Midbrain (tissue), 1 donor: ENCODE data around the gene USP12.
"Not testable (repeated sequence)": the region's sequence is repeated elsewhere in the genome, so short reads cannot be mapped to it uniquely, and the experiment has no call there.

Source experiments
- DNase-seq: peaks from one replicate; lab custom pipeline; 2025; lab: John Stamatoyannopoulos, UW

Gene USP12, protein sequence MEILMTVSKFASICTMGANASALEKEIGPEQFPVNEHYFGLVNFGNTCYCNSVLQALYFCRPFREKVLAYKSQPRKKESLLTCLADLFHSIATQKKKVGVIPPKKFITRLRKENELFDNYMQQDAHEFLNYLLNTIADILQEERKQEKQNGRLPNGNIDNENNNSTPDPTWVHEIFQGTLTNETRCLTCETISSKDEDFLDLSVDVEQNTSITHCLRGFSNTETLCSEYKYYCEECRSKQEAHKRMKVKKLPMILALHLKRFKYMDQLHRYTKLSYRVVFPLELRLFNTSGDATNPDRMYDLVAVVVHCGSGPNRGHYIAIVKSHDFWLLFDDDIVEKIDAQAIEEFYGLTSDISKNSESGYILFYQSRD

GRCh38 chr13:27171244-27171826, at the start of gene USP12:
Gene USP12, minus strand, starts transcription at chr13:27171811. Its CDS starts 172 bp downstream, at chr13:27171639.
- DNase-seq, result no peak

GRCh38 chr13:27219611-27220010, 48.0 kb upstream of the USP12 start:
- DNase-seq, result no peak

- DNase-seq, result not testable (repeated sequence)
Observed at GRCh38 chr13:27218861-27219260, 47.2 kb upstream of the USP12 start.

DNA sequence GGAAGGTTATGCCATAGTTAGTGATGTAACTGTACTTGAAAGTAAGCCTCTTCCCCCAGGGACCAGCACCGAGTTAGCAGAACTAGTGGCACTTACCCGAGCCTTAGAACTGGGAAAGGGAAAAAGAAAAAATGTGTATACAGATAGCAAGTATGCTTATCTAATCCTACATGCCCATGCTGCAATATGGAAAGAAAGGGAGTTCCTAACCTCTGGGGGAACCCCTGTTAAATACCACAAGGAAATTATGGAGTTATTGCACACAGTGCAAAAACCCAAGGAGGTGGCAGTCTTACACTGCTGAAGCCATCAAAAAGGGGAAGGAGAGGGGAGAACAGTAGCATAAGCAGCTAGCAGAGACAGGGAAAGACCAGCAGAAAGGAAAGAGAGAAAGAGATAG, 46.2 kb upstream of the USP12 start:
- DNase-seq, result not testable (repeated sequence)

- not testable (repeated sequence) for DNase-seq
Observed at GRCh38 chr13:27213386-27213785, 41.8 kb upstream of the USP12 start.

DNA sequence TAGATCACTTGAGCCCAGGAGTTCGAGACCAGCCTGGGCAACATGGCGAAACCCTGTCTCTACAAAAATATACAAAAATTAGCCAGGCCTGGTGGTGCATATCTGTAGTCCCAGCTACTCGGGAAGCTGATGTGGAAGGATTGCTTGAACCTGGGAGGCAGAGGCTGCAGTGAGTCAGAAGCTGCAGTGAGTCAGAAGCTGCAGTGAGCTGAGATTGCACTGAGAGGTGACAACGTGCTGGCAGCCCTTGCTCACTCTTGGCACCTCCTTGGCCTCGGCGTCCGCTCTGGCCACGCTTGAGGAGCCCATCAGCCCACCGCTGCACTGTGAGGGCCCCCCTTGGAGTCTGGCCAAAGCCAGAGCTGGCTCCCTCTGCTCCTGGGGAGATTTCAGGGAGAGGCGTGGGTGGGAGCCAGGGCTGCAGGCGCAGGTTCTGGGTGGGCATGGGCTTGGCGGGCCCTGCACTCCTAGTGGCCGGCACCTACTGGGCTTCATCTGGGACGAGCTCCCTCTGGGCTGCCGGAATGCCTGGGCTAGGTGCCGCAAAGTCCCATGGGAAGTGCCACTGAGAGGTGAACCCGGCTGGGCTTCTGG, 40.3 kb upstream of the USP12 start:
- no peak for DNase-seq

- DNase-seq, result no peak
Observed at GRCh38 chr13:27211271-27211670, 39.7 kb upstream of the USP12 start.

DNA sequence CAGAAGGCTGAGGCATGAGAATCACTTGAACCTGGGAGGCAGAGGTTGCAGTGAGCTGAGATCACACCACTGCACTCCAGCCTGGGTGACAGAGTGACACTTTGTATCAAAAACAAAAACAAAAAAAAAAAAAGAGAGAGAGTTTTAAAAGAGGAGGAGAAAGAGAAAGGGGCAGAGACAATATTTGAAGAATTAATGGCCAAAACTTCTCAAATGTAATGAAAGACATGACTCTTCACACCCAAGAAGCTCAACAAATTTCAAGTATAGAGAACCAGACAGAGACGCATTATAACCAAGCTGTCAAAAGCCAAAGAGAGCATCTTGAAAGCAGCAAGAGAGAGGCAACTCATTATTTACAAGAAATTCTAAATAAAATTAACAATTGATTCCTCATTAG, 36.9 kb upstream of the USP12 start:
- DNase-seq, result no peak

DNA sequence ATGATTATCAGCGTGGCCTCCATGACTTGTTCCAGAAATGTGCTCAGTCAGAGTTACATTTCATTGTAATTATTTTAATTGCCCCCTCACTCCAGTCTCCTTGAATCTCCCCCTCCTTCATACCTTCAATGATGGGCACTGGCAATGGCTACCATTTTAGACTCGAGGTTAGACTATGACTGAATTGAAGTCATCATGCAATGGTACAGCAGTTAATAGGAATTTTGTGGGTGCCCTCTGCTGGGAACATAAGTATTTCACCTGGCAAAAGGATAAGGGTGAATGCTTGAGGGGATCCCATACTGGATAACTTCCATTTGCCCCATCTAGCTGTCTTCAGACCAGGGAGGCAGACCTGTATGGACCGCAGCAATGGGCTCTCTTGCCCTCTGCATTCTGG, 32.2 kb upstream of the USP12 start:
- DNase-seq, result no peak

GRCh38 chr13:27203186-27203585, 31.6 kb upstream of the USP12 start:
- DNase-seq, result no peak

DNA sequence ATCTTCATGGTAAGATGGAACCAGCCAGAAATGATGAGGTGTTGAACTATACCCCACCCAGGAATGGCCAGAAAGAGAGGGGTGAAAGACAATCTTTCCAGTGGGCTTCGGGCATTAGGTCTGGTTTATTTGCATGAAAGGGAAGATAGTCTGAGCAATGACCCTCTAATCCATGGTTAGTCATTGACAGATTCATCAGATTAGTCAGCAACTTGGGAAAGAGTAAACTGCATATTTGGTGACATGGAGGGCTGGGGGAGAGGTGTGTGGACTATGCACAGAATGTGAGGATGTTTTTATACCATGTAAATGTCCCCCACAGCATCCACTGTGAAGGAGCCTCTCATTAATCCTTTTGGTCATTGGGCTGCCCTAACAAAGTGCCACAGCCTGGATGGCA, 30.1 kb upstream of the USP12 start:
- DNase-seq, result no peak

- DNase-seq, result no peak
Observed at GRCh38 chr13:27200413-27201070, 28.9 kb upstream of the USP12 start.

DNA sequence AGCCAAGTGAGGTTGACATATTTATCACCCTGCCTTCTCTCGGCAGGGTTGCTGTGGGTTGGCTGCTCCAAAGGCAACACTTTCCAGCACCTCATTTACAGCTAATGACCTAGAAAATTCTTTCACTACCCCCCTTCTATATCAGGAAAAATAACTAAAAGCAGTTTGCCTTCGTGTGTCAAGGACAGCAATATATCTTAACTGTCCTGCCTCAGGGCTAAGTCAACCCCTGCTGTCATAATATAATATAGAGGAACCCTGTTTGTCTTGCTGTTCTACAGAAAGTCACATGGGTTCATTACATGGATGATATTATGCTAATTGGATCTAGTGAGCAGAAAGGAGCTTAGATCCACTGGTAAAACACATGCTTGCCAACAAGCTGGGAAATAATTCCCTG, 28.1 kb upstream of the USP12 start:
- DNase-seq, result no peak

GRCh38 chr13:27199211-27199610, 27.6 kb upstream of the USP12 start:
- no peak for DNase-seq

DNA sequence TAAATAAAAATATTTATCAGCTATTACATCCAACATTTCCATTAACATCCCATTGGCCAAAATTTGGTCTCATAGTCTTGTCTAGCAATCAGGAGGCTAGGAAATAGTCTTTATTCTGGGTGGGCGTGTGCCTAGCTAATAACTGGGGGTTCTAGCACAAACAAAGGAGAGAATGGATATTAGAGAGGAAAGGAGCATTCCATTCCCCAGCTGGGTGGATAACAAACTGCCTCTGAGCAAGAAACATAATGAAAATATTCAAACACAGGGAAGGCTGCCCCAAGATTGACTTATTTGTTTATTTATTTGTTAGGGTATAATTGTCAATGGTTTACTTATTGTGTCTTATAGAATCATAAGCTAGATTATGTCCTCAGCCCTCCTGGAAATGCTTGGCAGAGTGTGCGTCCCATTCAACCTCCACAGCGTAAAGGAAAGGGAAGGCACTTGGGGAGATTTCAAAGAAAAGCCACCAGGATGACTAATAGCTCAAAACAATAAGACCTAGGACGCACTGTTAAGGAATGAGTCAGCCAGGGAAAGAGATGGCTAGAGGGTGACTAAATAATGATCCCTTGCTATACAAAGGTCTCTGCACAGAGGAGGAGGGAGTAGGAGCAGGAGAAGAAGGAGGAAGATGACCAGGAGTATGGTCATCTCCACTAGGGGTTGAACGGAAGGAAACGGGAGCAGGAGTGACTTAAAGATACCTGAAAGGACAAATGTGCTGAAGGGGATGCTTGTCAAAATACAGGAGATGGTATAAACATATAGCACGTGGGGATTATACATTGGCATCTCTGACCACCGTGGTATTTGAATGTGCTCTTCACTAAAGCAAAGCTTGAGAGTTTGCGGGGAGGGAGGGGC, 23.5 kb upstream of the USP12 start:
- DNase-seq, result no peak

DNA sequence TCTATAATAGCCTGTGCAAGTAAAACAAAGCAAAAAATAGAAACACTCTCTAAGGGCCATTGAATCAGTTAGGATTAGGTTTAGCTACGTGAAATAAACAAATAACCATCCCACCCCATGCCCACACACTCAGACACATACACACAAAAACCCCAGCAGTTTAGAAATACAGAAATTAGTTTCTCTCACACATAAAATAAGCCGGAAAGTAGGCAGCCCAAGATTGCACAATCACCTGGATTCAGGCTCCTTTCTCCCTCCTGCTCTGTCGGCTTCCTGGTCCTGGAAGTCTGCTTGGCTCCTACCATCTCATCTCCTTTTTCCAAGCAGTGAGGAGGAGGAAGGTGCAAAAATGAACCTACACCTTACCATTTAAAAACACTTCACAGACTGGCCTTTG, 22.6 kb upstream of the USP12 start:
- no peak for DNase-seq

- no peak for DNase-seq
Observed at GRCh38 chr13:27193496-27193895, 21.9 kb upstream of the USP12 start.

GRCh38 chr13:27192973-27193372, 21.4 kb upstream of the USP12 start:
- no peak for DNase-seq

- DNase-seq, result not testable (repeated sequence)
Observed at GRCh38 chr13:27192367-27192766, 20.8 kb upstream of the USP12 start.

DNA sequence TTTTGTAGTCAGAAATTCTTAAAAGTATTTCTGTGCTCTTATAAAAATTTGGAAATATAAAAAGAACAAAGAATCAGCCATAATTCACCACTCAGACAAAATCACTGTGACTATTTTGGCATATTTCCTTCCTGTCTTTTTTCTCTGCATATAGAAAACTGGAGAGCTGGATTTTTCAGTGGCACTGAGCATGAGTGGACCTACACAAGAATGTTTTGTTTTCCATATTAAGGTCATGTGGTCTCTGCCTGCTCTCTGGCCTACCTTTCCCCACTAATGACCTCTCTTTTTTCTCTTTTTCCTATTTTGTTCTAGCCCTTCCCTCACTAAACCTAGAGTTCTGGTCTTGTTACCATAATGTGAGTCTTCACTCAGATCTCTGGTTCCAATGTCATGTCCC, 17.6 kb upstream of the USP12 start:
- DNase-seq, result no peak

DNA sequence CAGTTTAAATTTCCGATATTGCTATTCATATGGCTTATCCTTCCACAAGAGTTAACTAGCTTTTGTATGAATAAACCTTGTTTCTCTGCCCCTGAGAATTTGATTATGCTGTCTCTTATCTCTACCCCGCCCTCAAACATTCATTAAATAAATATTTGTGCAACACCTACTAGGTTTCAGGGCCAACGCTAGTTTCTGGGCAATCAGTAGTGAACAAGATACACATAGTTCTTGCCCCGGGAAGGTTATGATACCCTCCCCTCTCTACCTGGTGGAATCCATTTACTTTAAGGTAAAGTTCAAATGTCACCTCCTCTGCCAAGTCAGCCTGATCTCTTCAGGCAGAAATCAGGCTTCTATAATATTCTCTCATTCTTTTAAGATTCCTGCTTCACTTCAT, 16.6 kb upstream of the USP12 start:
- DNase-seq, result no peak

DNA sequence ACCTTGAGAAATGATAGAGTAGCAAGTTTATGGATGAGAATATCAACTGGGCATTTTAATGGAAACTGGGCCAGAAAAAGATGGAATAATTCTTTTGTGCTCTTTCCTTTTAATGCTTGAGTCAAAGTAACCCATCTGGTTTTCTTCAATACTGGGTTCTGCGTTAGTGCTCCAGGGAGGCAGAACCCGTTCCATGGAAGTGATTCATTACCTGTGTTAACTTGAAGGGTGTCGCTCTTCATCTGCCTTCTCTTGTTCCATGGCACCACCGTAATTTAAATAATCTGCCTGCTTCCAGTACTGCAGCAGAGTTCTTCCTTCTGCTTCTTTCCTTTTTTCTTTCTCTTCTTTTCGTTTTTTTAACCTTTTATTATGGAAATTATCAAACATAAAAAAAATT, 14.7 kb upstream of the USP12 start:
- no peak for DNase-seq
